EL (cell line): ENCODE data around the gene ANKLE1.

Experiments used
- DNase-seq: peaks from one replicate; pipeline ENCODE4 v3.0.0-alpha.2; 2016

The ANKLE1 gene

GRCh38 chr19:17309198-17309964, 27.7 kb downstream of the ANKLE1 start, which contains the start of gene DDA1:
TSS of gene DDA1 (plus strand) at chr19:17309563. CDS start at chr19:17309655, 92 bp downstream.
- DNase-seq = peak; percentile 100

DNA sequence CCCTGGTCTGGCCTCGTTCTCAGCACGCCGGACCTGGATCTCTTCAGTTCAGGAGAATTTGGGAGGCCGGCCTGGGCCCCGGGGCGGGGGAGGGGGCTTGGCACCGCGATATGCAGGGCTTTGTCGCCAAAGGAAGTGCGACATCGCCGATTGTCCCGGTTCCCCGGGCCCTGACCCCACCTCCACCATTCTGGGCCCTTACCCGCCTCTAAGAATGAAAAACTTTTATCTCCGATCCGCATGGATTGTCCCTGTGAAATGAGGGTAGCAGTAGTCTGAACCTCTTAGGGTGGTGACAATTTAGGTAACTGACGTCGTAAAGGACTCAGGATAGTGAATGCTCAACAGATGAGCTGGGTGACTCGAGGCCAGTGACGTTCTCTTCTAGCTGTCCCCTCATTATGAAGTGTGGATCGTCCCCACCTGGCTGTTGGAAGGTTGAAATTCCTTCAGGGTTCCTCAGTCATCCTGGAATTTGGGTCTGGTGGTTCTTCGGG, 28.3 kb downstream of the ANKLE1 start:
- no peak for DNase-seq

DNA sequence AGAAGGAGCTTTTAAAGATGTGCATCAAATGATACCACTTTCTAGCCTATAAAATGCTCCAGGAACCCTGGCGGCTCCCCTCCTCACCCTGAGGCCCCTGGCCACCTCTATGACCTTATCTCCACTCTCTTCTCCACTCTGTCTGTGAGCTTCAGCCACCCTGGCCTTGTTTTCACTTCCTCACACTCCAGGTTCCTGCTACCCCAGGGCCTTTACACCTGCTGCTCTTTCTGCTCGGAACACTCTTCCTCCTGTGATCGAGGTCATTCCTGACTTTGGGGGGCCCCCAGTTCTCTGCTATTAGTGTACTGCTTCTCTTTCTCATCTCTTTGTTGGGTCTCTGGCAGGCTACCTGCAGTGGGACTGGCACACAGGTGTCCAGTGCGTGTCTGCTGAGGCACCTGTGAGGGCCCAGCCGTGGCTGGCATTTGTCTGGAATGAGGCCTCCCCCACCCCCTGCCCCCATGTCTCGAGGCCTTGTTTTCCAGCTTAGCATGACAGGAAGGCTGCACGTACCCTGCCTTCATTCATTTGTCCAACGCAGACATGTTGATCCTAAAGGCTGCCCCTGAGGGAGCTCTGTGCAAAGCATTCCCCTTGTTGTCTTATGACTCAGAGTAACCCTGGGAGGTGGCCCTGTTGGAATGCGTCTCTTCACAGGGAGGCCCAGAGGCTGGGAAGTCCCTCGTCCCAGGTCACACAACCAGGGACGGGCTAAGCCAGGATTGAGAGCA, 29.9 kb downstream of the ANKLE1 start:
- DNase-seq = peak; percentile 89

- no peak for DNase-seq
Observed at GRCh38 chr19:17312189-17313113, 30.8 kb downstream of the ANKLE1 start.

GRCh38 chr19:17314007-17314593, 32.4 kb downstream of the ANKLE1 start:
- DNase-seq = no peak

- no peak for DNase-seq
Observed at GRCh38 chr19:17318966-17319365, 37.3 kb downstream of the ANKLE1 start.

- DNase-seq = no peak
Observed at GRCh38 chr19:17319473-17320238, 38.0 kb downstream of the ANKLE1 start.

GRCh38 chr19:17320435-17320834, 38.7 kb downstream of the ANKLE1 start:
- DNase-seq = no peak

DNA sequence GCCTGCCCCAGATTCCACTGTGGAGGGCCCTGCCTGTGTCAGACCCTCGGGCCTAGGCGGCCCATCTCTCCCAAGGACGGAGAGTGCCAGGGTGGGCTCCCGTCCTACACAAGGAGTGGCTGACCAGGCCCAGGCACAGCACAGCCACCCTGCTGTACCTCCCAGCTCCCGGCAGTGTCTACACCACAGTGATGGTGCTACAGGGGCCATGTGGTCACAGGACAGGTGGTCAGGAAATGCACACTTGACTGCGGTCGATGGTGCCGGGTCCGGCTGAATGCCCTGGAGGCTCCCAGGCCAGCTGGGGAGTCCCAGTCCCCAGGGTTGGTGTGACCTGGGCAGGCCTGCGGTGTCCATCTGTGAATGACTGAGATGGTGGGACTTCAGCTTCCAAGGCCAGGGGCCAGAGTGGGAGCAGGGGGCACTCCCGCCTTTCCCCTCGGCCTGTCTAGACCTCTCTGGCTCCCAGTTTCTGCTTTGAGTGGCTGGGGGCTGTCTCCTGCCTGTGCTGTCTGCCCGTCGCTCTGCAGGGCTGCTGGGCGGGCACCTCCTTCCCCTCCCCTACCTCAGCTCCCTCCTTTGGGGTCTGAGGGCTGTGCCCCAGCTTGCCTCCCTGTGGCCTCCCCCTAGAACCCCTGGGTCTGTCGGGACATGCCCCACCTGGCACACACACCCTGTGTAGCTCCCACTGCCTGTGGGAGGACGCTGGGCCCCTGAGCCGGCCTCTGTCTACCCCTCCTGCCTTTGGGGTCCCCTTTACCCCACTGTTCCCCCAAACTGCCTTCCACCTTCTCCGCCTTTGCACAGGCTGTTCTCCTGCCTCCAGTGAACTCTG, 40.2 kb downstream of the ANKLE1 start:
- no peak for DNase-seq

DNA sequence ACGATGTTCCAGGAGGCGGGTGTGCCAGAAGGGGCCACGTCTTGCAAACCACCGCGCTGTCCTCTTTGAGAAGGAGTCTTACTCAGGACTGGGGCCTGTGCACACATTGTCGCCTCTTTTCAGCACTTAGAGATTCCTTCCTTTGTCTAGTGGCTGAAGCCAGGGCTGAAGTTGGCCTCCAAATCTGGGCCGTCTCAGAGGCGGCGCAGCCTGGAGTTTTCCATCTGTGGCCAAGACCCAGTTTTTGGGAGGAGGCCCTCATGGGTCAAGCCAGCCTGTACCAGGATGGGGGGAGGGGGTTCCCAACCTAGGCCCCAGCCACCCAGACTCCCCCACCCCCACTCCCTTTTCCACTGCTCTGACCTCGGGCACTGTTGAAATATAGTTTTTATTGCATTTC, 41.2 kb downstream of the ANKLE1 start:
- no peak for DNase-seq

- no peak for DNase-seq
Observed at GRCh38 chr19:17323300-17323963, 41.7 kb downstream of the ANKLE1 start.

- DNase-seq = no peak
Observed at GRCh38 chr19:17323964-17324332, 42.2 kb downstream of the ANKLE1 start.

- no peak for DNase-seq
Observed at GRCh38 chr19:17324357-17325114, 42.8 kb downstream of the ANKLE1 start.

- no peak for DNase-seq
Observed at GRCh38 chr19:17325133-17325532, 43.4 kb downstream of the ANKLE1 start.

- no peak for DNase-seq
Observed at GRCh38 chr19:17325881-17326594, 44.3 kb downstream of the ANKLE1 start.

- no peak for DNase-seq
Observed at GRCh38 chr19:17326595-17326966, 44.9 kb downstream of the ANKLE1 start.

DNA sequence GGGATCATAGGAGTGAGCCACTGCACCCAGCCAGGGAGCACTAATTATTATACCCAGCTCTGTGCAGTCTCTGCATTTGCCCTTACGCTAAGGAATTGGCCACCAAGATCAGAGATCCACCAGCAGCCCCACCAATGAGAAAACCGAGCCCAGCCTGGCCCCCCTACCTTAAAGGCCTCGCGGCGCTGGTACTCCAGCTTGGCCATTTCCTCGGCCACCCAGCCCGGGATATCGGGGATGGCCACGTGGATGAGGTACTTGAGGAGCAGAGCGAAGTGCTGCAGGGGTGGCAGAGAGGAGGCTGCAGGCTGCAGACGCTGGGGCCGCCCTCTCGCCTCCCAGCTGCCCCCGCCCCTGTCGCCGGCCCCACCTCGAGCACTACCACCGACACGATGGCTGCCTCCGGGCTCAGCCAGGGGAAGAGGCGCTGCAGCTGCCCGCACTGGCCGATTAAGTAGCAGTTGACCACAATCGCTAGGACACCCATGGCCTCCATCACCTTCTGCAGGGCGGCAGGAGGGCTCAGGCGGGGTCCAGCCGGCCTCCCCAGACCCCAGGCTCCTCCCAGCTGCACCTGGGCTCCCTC, 45.5 kb downstream of the ANKLE1 start:
- no peak for DNase-seq
